ENCODE results near the gene APOL3. TPM values are rescaled to one million over a fixed set of nuclear protein-coding genes. Genes with fewer than 3 reads are reported as not detected.
"Not testable (repeated sequence)": the region's sequence is repeated elsewhere in the genome, so short reads cannot be mapped to it uniquely, and the experiment has no call there.

APOL3 gene
- total and polyA plus RNA-seq, 2 of the 13 experiments (the other 11 are each of a cell fraction or from before 2014, with no cell fraction given): 3.8 to 5.4 TPM

DNA sequence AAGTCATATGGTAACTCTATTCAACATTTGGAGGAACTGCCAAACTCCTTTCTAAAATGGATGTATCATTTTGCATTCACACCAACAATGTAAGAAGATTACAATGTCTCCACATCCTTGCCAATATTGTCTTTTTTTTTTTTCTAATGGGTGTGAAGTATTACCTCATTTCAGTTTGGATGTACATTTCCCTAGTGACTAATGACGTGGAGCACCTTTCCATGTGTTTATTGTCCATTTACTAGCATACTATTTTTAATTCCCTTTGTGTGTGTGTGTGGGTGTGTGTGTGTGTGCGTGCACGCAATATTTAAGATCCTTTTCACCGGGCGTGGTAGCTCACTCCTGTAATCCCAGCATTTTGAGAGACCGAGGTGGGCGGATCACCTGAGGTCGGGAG lies 62.7 kb downstream of the APOL3 start:
- no TSS peak for BruUV-seq (replicated peaks)
- H3K4me1 ChIP-seq (ENCODE audit: insufficient read depth, low read length): no peaks in the 10 kb centered on the region
- H3K36me3 ChIP-seq (replicated peaks in 1 of 2; ENCODE audit: control insufficient read depth in 1 of 2, insufficient read depth in 2 of 2, low read length in 2 of 2): no peaks in the 10 kb centered on the region
- no peaks in the 10 kb centered on the region for H4K20me1 ChIP-seq (ENCODE audit: insufficient read depth, low read length)
- peaks cover 0 to 9% of the 10 kb centered on the region in 2 experiments; a peak in 1 of 5 replicates for H3K27me3 ChIP-seq (ENCODE audit: control insufficient read depth in 1 of 2, insufficient read depth in 2 of 2, low read length in 2 of 2)
- ATAC-seq (no peak), FAIRE-seq (no peak), DNase-seq (ENCODE audit: low spot score) (no peak)
- ChIA-PET POLR2A (no interaction called here), CTCF (ENCODE audit: low intra/inter-chr PET ratio, low total read pairs) (no interaction called here)
- no peaks in the 10 kb centered on the region for H3K79me2 ChIP-seq (ENCODE audit: insufficient read depth, low read length)
- no peak overlapping the region for H3K9ac ChIP-seq (ENCODE audit: insufficient read depth, low read depth, low read length)
- H2AFZ ChIP-seq (ENCODE audit: low read length): no peak overlapping the region
- 52% methylated on average over 8 of the region's 8 CpGs for WGBS (ENCODE audit: low lambda C conversion rate)
- in situ Hi-C loops (cut with HindIII; ENCODE audit: extremely low pct_ligation_motif_present, low pct_unique_long_range_greater_than_20kb): no loop called here
- H3K27ac ChIP-seq (ENCODE audit: extremely low read length, insufficient read depth, low read length): no peak overlapping the region
- TF ChIP-seq HIVEP1 (CRISPR knock-in tag; IDR thresholded peaks at IDR 0.05) (no peak), RFX5 (IDR thresholded peaks at IDR 0.05; ENCODE audit: low read depth, low read length) (peak; percentile 95)
- no peak overlapping the region for H3K4me2 ChIP-seq (ENCODE audit: low read depth, low read length)
- no peak overlapping the region for H3K4me3 ChIP-seq (replicated peaks in 1 of 3; ENCODE audit: insufficient read depth in 1 of 3, low read depth in 2 of 3, low read length in 3 of 3)
- no peaks in the 10 kb centered on the region for H3K9me3 ChIP-seq (ENCODE audit: low read length)
- intact Hi-C loops (cut with micrococcal nuclease; ENCODE audit: unreplicated experiment): no loop called here

DNA sequence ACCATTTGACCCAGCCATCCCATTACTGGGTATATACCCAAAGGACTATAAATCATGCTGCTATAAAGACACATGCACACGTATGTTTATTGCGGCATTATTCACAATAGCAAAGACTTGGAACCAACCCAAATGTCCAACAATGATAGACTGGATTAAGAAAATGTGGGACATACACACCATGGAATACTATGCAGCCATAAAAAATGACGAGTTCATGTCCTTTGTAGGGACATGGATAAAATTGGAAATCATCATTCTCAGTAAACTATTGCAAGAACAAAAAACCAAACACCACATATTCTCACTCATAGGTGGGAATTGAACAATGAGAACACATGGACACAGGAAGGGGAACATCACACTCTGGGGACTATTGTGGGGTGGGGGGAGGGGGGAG lies 69.8 kb downstream of the APOL3 start:
- H3K4me1 ChIP-seq (ENCODE audit: insufficient read depth, low read length); H3K9me3 ChIP-seq (ENCODE audit: low read length); intact Hi-C loops (cut with micrococcal nuclease; ENCODE audit: unreplicated experiment); DNase-seq (ENCODE audit: low spot score); H3K27ac ChIP-seq (ENCODE audit: extremely low read length, insufficient read depth, low read length); H3K4me3 ChIP-seq (replicated peaks in 1 of 3; ENCODE audit: insufficient read depth in 1 of 3, low read depth in 2 of 3, low read length in 3 of 3); ATAC-seq; H3K79me2 ChIP-seq (ENCODE audit: insufficient read depth, low read length); H4K20me1 ChIP-seq (ENCODE audit: insufficient read depth, low read length); POLR2A ChIA-PET; H3K27me3 ChIP-seq (ENCODE audit: control insufficient read depth in 1 of 2, insufficient read depth in 2 of 2, low read length in 2 of 2); CTCF ChIA-PET (ENCODE audit: low intra/inter-chr PET ratio, low total read pairs); FAIRE-seq; in situ Hi-C loops (cut with HindIII; ENCODE audit: extremely low pct_ligation_motif_present, low pct_unique_long_range_greater_than_20kb); BruUV-seq (replicated peaks); H3K4me2 ChIP-seq (ENCODE audit: low read depth, low read length); H3K9ac ChIP-seq (ENCODE audit: insufficient read depth, low read depth, low read length); H2AFZ ChIP-seq (ENCODE audit: low read length); H3K36me3 ChIP-seq (replicated peaks in 1 of 2; ENCODE audit: control insufficient read depth in 1 of 2, insufficient read depth in 2 of 2, low read length in 2 of 2): not testable (repeated sequence)
- WGBS (ENCODE audit: low lambda C conversion rate): 0% methylated on average over 1 of the region's 3 CpGs

Other genes starting within 250 kb of the APOL3 start
- 36.9 and 37.3 TPM in 2 replicates for gene RBFOX2, start 131.9 kb downstream of the APOL3 start, total RNA-seq (2016; rRNA removed; fragmentation: Illumina TruSeq; extraction: Trizol)
- 39.8 and 40.4 TPM in 2 replicates for gene RBFOX2, start 131.9 kb downstream of the APOL3 start, polyA plus RNA-seq (2011; rRNA removed)
- gene APOL4, start 41.1 kb upstream of the APOL3 start, total RNA-seq (2016; rRNA removed; fragmentation: Illumina TruSeq; extraction: Trizol): 0.45 and 0.77 TPM in 2 replicates
- gene APOL4, start 41.1 kb upstream of the APOL3 start, polyA plus RNA-seq (2011; rRNA removed): 2.8 and 4.9 TPM in 2 replicates
- 28.7 and 34.3 TPM in 2 replicates for gene APOL2, start 78.8 kb upstream of the APOL3 start, total RNA-seq (2016; rRNA removed; fragmentation: Illumina TruSeq; extraction: Trizol)
- gene APOL2, start 78.8 kb upstream of the APOL3 start, polyA plus RNA-seq (2011; rRNA removed): 51.2 and 94.4 TPM in 2 replicates
- gene APOL1, start 92.4 kb upstream of the APOL3 start, total RNA-seq (2016; rRNA removed; fragmentation: Illumina TruSeq; extraction: Trizol): 11.2 and 20.3 TPM in 2 replicates
- 75.0 and 124 TPM in 2 replicates for gene APOL1, start 92.4 kb upstream of the APOL3 start, polyA plus RNA-seq (2011; rRNA removed)
- gene MYH9, start 227.2 kb upstream of the APOL3 start, total RNA-seq (2016; rRNA removed; fragmentation: Illumina TruSeq; extraction: Trizol): 98.5 and 125 TPM in 2 replicates
- 50.7 and 60.6 TPM in 2 replicates for gene MYH9, start 227.2 kb upstream of the APOL3 start, polyA plus RNA-seq (2011; rRNA removed)

Data from HepG2 (cell line).